ENCODE results near the gene GJA3.
"Not testable (repeated sequence)": the region's sequence is repeated elsewhere in the genome, so short reads cannot be mapped to it uniquely, and the experiment has no call there.

The GJA3 gene

DNA sequence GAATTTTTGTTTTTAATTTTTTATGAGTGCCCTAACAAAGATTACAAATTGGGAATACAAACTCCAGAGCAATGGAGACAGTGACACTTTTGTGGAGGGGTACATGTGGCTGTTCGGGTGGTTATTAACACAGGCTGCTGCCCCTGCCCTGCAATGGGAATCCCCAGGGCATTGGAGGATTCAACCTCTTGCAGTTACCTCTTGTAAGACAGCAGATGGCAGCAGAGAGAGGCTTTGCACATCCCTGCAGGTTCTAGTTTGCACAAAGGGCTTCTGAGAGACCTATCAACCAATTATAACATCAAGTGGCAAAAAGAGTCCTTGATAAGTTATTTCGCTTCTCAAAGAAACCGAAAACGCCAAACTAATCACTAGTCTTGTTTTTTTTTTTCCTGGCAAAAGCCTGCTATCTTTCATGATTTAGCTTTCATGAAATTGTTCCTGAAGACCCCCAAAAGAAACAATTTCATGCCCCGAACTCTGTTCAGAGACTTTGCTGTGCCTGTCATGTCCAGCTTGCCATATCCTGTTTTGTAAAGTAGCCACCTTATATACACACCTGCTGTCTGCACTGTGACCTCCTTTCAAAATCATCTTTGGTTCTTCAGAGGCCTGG, 21.5 kb upstream of the GJA3 start:
- DNase-seq (ENCODE audit: low read depth in 2 of 2): no peak

DNA sequence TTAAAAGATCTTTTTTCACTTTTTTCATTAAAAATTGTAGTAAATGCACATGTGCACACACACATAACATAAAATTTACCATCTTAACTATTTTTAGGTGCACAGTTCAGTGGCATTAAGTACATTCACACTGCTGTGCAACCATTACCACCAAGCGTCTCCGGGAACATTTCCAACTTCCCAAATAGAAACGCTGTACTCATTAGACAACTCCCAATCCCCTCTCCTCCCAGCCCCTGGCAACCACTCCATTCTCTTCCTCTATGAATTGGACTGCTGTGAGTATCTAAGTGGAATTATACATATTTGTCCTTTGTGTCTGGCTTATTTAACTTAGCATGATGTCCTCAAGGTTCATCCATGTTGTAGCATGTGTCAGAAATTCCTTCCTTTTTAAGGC, 20.3 kb upstream of the GJA3 start:
- DNase-seq (ENCODE audit: low read depth in 2 of 2): no peak

DNA sequence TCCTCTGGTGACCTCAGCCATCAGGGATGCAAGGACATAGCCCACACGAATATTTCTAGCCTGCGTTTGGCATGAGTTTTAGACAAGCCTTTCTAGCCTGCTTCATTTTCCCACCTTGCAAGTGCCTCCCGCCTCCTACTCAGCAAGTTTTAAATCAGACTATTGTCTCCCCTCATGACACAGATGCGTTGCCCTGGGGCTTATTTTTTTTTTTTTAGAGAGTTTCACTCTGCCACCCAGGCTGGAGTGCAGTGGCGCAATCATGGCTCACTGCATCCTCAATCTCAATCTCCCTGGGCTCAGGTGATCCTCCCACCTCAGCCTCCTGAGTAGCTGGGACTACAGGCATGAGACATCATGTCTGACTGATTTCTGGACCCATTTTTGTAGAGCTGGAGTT, 17.3 kb upstream of the GJA3 start:
- no peak for DNase-seq (ENCODE audit: low read depth in 2 of 2)

DNA sequence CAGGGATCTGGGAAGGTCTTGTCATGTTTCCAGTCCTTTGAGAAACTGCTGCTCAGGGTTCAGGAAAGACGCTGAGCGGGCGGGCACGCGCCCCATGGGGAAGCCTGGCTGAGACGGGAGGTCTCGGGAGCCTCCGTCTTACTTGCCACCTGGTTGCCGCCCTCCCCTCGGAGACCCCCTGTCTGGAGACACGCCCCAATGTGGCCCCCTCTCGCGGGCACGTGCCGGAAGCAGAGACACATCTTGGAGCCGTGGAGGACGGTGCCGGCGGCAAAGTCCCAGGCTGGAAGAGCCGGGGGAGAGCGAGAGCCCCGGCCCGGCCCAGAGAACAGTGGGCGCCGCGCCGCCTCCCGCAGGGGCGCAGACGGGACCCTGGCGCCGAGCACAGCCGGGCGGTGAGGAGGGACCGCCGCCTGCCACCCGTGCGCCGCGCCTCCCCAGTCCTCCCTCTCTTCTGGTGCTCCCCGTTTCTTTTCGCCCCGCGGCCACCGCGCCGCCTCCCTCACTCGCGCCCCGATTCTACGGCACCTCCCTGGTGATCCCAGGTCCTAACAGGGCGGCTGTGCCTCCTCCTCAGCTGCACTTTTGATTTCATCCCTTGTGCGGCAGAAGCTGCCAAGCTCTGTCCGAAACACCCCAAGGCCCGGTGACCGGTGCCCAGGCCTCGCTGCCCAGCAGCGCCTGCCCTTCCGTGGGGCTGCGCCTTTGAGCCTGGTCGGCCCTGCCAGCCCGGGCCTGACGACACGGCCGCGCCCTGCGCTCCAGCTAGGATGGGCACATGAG, 16.4 kb upstream of the GJA3 start:
- no peak for DNase-seq (ENCODE audit: low read depth in 2 of 2)

DNA sequence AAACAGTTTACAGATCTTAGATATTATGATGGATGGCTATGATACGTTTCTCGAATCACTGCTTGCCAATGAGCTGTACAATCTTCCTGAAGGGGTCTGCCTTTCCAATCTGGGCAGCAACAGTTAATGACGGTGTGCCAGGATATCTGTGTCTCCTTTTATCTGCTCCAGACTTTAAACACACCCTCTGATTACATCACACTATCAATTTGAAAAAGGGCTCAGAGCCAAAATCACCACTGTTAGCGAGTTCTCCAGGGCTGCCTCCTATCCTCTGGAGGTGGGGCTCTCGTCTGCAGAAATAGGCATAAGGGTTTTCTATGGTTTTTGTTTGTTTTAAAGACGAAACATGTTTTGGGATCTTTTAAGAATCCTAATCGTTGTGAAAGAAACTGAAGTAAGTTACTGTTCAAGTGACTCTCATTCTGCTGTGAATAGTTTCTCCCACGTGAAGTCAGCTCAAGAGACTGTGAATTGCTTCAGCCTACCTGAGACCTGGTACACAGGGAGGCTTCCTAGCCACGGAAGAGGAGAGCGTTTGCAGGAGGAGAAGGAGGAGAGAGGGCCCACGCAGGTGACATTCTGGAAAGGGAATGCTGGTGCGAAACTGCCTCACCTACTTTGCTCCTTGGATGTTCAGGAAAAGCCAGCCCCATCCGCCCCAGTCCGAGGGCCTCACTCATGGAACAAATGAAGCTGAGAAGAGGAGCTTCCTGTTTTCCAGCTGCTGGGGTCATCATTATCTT, 15.2 kb upstream of the GJA3 start:
- DNase-seq (ENCODE audit: low read depth in 2 of 2): no peak

DNA sequence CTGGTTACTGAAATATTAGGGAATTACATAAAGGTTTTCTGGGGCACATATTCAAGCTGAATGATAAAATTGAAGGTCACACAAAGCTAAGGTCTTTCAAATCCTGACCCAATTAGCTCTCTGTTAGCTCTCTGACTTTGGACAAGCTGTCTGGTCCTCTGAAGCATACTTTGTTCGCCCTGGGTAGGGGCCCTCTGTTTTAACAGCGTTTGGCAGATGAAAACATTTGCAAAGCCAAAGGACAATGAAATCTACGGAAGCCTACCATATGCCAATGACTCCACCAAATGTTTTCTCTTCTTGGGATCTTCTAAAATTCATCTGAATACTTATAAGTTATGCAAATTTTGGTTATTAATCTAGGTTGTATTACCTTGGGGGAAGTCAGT, 14.5 kb upstream of the GJA3 start:
- no peak for DNase-seq (ENCODE audit: low read depth in 2 of 2)

DNA sequence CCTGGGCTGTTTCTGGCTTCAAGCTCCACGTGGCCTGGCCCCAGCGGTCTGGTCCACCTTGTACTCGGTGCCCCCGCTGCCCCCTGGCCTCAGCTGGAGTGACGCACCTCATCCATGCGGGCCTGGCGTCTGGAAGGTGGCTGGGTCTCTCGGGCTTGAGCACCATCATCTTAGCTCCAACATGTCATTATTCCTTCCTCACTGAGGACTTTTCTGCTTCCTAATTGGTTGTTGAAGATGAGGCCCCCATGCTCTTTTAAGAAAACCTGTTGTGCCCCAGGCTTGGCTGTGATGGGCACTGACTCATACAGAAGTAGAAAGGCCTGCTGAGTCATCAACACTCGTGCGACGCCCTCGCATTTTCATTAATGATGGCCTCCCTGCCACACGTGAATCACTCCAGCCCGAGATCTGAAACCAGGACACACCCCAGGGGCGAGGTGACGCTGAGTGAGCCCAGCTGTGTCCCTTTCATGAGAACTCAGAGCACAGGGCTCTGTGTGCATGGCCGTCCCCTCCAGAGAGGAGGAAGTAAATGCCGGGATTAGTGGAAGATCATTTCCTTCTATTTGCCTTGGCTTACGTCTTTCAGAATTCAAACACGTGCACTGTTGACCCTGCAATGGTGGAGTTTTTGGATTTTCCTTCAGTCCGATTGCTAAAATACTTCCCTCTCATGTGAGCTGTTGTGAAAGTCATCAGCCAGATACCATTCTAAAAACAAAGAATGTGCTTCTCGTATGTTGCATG, 14.0 kb upstream of the GJA3 start:
- DNase-seq (ENCODE audit: low read depth in 2 of 2): peak; percentile 66 to 71

DNA sequence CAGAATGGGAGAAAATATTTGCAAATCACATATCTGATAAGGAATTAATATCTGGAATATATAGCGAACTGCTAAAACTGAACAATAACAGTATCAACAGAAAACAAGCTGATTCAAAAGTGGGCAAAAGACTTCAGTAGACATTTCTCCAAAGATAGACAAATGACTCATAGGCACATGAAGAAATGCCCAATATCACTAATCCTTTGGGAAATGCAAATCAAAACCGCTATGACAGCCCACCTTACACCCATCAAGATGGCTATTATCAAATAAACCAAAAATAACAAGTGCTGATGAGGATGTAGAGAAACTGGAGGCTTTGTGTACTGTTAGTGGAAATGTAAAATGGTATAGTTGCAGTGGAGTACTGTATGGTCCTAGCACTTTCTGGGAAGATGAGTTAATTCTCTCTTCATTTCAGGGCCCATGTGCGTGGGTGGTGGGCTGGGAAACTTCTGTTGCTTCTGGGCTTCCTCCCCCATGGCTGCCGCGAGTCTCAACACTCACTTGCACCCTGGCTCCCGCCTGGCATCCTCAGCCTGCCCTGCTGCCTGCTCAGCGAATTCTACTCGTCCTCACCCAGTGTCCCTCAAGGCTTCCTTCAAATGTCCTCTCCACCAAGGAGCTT, 12.4 kb upstream of the GJA3 start:
- no peak for DNase-seq (ENCODE audit: low read depth in 2 of 2)

DNA sequence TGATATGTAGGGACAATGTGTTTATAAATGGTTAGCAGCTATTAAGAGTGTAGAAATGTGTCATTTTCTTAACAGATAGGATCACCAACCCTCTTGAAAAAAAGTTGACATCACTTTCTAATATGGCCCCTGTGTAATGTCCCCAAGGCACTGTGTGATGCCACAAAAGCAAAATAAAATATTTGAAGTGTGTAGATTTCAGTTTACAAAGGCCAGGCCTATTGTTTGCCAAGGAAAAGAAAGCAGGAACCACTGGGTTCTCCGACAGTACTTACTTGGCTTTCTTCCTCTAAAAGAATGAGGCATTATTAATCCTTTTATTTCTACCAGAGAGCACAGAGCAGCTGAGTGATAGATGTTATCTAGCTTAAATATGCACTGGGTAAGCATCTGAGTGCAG, 10.5 kb upstream of the GJA3 start:
- no peak for DNase-seq (ENCODE audit: low read depth in 2 of 2)

DNA sequence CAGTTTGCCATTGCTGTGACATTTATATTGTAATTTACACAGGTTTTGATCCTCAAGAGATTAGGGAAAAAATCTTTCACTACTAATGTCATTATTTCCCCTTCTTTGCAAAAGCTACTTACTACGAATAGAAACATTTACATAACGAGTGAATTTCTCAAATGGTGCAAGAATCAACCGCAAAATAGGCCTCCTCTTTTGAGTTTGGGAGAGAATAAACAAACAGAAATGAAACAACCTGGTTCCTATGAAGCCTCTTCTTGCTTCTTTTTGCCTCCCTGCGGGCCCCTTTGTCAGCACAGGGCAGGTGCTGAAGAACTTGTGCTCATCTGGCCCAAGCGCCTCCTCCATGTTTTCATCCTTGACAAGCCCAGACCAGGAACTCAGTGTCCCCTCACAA, 10.1 kb upstream of the GJA3 start:
- DNase-seq (ENCODE audit: low read depth in 2 of 2): no peak

DNA sequence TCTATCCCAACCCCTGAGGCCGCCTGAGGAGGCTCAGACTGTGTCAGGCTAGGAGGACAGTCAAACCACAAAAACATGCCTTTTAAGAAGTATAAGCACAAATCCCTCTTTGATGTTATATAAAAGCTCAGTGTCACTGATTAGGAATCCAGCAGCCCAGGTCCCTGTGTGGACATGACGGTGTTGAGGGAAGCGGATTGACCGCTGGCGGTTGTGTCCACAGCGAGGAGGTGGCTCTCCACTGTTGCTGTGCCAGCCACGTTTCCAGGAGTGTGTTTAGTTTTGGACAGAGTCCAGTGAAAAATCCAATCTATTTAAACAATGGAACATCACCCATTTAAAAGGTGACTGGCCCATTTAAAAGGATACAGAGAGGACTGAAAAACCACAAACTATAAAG, 7.5 kb upstream of the GJA3 start:
- DNase-seq (ENCODE audit: low read depth in 2 of 2): no peak

DNA sequence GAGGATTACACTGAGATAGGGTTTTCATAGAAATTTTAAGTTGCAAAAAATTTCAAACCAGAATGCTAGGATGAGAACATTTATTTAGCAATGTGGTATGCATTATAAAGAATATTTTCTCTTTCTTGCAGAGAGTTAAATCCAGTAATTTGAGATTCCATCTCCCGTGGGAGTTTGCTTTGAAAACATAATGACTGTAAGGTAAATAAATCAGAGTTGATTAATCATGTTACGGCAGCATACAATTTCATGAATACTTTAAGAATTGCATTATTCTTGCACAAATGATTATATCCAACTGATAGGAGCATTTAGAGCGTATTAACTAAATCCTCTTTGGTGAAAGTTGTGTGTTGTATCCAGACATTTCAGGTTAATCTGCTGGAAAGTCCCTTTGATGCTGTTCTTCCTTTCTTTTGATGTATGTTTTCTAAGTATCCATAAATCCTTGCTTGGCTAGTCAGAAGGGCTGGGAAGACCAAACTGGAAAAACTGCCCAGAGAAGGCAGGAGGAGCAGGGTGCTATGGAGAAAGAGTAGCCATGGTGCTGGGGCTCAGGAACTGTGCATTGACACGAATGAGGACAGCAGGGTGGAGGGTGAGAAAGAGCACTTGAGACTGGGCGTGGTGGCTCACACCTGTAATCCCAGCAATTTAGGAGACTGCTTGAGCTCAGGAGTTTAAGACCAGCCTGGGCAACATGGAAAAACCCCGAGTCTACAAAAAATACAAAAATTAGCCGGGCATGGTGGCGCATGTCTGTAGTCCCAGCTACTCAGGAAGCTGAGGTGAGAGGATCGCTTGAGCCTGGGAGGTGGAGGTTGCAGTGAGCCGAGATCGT, 4.8 kb upstream of the GJA3 start:
- DNase-seq (ENCODE audit: low read depth in 2 of 2): no peak

DNA sequence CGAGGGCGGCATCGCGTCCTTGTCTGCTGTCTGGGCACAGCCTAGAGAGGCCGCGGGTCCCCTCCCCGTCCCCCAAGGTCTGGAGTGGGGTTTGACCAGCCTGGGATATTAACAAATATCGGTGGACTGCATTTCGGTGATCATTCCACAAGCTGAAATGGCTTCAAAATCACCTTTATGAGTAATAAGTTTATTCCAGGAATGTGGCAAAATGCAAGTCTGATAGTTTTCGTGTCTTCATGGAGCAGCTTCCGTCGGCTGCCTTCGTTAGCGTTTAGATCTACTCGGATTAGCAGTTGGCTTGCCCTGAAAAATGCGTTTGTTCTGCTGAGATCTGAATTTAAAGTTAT, 1.1 kb upstream of the GJA3 start:
- DNase-seq (ENCODE audit: low read depth in 2 of 2): no peak

DNA sequence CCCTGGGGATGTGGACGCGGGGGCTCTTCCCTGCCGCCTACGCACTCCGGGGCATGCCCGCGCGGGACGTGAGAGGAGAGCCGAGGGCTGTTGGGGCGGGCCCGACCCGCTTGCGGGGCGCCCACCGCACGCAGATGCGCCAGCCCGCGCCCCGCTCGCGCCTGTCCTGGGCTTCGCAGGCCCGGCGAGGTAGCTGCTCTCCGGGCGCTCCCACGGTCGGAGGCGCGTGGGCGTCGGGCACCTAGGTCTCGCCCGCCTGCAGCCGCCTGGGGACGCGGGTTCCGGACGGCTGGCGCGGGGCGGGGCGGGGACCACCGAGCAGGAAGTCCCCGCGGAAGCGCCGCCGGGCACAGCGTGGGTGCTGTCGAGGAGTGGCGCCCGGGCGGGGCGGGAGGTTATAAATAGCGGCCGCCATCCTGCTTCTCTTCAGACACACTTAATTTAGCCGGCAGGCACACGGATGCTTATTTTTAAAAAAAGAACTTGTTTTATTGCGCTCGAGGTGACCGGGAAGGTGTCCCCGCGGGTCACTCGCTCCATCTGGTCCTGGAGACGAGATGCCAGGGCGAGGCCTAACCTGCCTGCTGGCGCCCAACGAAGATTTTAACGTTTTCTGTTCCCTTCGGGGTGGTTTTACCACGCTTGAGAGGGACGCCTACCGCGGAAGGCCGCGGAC, 561 bp upstream of the GJA3 start:
- peak; percentile 50 to 52 for DNase-seq (ENCODE audit: low read depth in 2 of 2)

DNA sequence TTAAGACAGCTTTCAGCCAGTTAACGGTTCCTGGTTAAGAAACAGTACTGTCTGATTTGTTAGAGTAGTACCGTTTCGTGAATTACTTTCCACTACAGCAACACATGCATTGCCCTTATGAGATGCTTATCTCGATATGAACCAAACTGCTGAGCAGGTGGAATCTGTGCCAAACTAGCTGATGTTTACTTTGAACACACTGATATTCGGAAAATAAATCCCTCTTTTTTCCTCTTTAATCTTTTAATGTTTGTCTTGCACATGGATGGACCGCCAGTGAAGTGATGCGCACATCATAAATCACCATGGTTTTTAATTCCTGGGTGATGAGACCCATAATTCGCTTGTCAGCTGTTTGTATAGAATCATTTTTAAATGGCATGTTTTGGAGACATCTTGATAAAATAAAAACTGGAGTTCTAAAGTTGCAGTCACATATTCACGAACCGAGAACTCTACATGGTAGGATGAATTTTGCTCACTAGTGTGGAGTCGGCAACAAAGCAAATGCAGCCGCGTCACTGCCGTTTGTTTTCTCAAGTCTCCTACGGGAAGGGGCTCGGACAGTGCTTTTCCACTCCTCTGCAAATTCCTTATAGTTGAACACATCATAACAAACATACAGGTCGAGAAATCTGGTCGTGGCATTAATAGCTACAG, 1.1 kb downstream of the GJA3 start:
- DNase-seq (ENCODE audit: low read depth in 2 of 2): no peak

DNA sequence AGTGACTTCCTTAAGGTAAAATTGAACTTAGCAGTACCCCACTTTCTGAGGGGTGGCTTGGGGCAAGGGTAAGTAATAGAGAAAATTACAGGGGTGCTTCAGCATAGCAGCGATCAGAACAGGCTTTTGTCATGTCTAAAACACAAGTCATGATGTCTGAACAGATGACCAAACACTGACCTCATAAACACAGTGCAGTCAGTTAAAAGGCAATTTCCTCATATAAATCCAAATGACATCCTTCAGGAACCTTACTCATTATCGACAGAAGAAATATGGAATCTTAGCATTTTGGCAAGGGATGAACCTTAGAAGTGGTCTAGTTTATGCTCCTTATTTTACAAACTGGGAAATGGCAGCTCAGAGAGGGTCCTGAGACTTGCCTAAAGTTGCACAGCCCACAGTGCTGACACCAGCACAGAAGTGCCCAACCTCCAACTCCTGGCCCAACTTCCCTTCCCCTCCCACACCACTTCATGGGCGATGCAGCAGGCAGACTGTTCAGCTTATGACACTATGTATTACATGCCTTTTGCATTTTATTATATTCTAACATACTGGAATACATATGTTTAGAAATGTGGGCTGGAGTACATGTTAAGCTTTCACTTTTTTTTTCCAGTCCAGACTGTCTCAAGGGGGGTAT, 3.6 kb downstream of the GJA3 start:
- DNase-seq (ENCODE audit: low read depth in 2 of 2): no peak

DNA sequence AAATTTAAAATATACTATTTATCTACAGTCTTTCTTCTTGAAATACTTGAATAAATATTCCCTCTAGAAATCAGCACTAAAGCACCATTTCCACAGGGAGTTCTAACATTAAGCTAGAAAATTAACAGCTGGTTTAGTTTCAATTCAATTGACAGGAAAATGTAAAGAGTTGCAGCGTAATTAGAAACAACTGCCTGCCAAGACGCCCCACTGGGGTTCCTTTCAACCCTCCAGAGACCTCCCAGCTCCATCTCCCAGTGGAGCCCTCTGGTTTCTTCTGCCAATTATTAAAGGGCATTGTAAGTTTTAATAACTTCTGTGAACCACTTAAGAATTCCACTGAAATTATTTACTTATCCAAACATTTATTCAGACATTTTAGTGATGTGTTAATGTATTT, 4.2 kb downstream of the GJA3 start:
- DNase-seq (ENCODE audit: low read depth in 2 of 2): no peak

DNA sequence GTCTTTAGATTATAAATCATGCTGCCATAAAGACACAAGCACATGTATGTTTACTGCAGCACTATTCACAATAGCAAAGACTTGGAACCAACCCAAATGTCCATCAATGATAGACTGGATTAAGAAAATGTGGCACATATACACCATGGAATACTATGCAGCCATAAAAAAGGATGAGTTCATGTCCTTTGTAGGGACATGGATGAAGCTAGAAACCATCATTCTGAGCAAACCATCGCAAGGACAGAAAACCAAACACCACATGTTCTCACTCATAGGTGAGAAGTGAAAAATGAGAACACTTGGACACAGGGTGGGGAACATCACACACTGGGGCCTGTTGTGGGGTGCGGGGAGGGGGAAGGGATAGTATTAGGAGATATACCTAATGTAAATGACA, 7.6 kb downstream of the GJA3 start:
- not testable (repeated sequence) for DNase-seq (ENCODE audit: low read depth in 2 of 2)

DNA sequence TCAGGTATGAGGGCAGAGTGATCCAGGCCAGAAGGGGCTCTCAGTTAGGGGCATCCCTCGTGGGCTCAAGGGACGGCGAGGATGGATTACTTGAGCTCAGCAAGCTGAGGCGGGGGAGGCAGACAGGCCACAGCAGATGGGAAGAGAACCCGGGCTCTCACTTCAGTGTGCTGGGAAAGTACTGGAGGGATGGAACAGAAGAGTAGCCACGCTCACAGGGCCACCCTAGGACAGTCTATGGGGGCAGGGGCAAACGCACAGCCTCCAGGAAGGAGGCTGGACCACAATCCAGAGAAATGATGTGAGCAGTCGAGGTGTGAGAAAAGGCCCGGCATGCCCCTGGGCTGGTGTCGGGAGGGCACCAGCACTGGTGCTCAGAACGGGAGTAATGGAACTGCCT, 9.2 kb downstream of the GJA3 start:
- DNase-seq (ENCODE audit: low read depth in 2 of 2): no peak

Data from stimulated activated CD8-positive, alpha-beta memory T cell treated with anti-CD3 and anti-CD28 coated beads, Interleukin-15, amount 100 ng/mL, for 48 hours (primary cell).